22Rv1 (cell line): ENCODE data around the gene TMEM72.

Experiments
- ZFX ChIP-seq: fragments of 450-650 bp; IDR thresholded peaks from 2 replicates; pipeline ENCODE4 v1.6.1; 2017; ENCODE audit warnings: antibody characterized with exemption, borderline replicate concordance
- TF ChIP-seq, protein P1 (sequence below): fragments of 450-650 bp; IDR thresholded peaks from 2 replicates; pipeline ENCODE4 v1.5.1; 2017; ENCODE audit warnings: mild to moderate bottlenecking

GRCh38 chr10:44971935-44972757 is 61.0 kb downstream of the TMEM72 start:
- TF ChIP-seq, protein P1, sequence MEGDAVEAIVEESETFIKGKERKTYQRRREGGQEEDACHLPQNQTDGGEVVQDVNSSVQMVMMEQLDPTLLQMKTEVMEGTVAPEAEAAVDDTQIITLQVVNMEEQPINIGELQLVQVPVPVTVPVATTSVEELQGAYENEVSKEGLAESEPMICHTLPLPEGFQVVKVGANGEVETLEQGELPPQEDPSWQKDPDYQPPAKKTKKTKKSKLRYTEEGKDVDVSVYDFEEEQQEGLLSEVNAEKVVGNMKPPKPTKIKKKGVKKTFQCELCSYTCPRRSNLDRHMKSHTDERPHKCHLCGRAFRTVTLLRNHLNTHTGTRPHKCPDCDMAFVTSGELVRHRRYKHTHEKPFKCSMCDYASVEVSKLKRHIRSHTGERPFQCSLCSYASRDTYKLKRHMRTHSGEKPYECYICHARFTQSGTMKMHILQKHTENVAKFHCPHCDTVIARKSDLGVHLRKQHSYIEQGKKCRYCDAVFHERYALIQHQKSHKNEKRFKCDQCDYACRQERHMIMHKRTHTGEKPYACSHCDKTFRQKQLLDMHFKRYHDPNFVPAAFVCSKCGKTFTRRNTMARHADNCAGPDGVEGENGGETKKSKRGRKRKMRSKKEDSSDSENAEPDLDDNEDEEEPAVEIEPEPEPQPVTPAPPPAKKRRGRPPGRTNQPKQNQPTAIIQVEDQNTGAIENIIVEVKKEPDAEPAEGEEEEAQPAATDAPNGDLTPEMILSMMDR, result no peak
- TF ChIP-seq ZFX, result no peak
